22Rv1 (cell line): ENCODE measurements around the gene AHCY.

Experiments used
- H3K27ac ChIP-seq: fragments of 450-650 bp; 2 replicates; pipeline ENCODE4 v1.5.1; 2017
- CTCF ChIP-seq: fragments of 450-650 bp; IDR thresholded peaks from 2 replicates; pipeline ENCODE4 v1.5.1; 2017; ENCODE audit warnings: mild to moderate bottlenecking
- ZFX ChIP-seq: fragments of 450-650 bp; IDR thresholded peaks from 2 replicates; pipeline ENCODE4 v1.6.1; 2017; ENCODE audit warnings: antibody characterized with exemption, borderline replicate concordance

Gene AHCY

GRCh38 chr20:34315236-34315635 is 12.1 kb upstream of the AHCY start:
- TF ChIP-seq CTCF = no peak
- no peak for TF ChIP-seq ZFX

GRCh38 chr20:34312544-34313217 is 9.5 kb upstream of the AHCY start:
- peak; percentile 99 for TF ChIP-seq CTCF
- TF ChIP-seq ZFX = no peak
- peak overlapping the region; percentile 99 for H3K27ac ChIP-seq

More at GRCh38 chr20:34315236-34315635, 12.1 kb upstream of the AHCY start:
- H3K27ac ChIP-seq = no peak overlapping the region

- no peak for TF ChIP-seq ZFX
- no peak for TF ChIP-seq CTCF
- peak overlapping the region; percentile 99 for H3K27ac ChIP-seq
Measured at GRCh38 chr20:34312024-34312460, 8.9 kb upstream of the AHCY start.

- H3K27ac ChIP-seq = peak overlapping the region; percentile 99
Measured at GRCh38 chr20:34311118-34312023, 8.2 kb upstream of the AHCY start.

GRCh38 chr20:34310481-34311117 is 7.4 kb upstream of the AHCY start:
- TF ChIP-seq CTCF (no peak), ZFX (no peak)
- H3K27ac ChIP-seq = peak overlapping the region; percentile 99

More at GRCh38 chr20:34311118-34312023, 8.2 kb upstream of the AHCY start:
- TF ChIP-seq ZFX (no peak), CTCF (peak; percentile 12; the same call in 1 of the 2 replicates)

GRCh38 chr20:34309691-34310090 is 6.5 kb upstream of the AHCY start:
- no peak for TF ChIP-seq ZFX
- H3K27ac ChIP-seq = peak overlapping the region; percentile 99
